Liver (tissue), 9 donors: ENCODE data around the gene LMF1. TPM values are rescaled to one million over a fixed set of nuclear protein-coding genes. Genes with fewer than 3 reads are reported as not detected.

Experiments used
- DNase-seq: peaks from one replicate; pipeline ENCODE4 v3.0.0-alpha.2; 2017; ENCODE audit warnings: low spot score
- H3K27ac ChIP-seq, 2 donors: one replicate each; pipeline ENCODE4 v1.7.0; 2013; ENCODE audit warnings: inconsistent platforms in 2 of 2, low read length in 2 of 2, control low read depth in 1 of 2, low read depth in 1 of 2, mild to moderate bottlenecking in 1 of 2
- H3K27me3 ChIP-seq, 4 donors: one replicate each; pipeline versions ENCODE4 v1.6.1 to v1.7.0; 2013; ENCODE audit warnings: low read length in 3 of 4, inconsistent platforms in 1 of 4, mild to moderate bottlenecking in 1 of 4, moderate library complexity in 1 of 4; ENCODE audit not compliant: control insufficient read depth in 4 of 4, insufficient read depth in 4 of 4
- H3K36me3 ChIP-seq, 4 donors: one replicate each; pipeline versions ENCODE4 v1.6.1 to v1.7.0; 2013; ENCODE audit warnings: low read length in 3 of 4, mild to moderate bottlenecking in 3 of 4, low read depth in 1 of 4, moderate library complexity in 1 of 4; ENCODE audit not compliant: control insufficient read depth in 4 of 4, insufficient read depth in 3 of 4
- H3K4me1 ChIP-seq, 4 donors: one replicate each; pipeline versions ENCODE4 v1.6.1 to v1.7.0; 2013; ENCODE audit warnings: low read length in 3 of 4, mild to moderate bottlenecking in 3 of 4, moderate library complexity in 1 of 4; ENCODE audit not compliant: control insufficient read depth in 4 of 4, insufficient read depth in 4 of 4
- H3K4me3 ChIP-seq, 3 donors: one replicate each; pipeline versions ENCODE4 v1.6.1 to v1.7.0; 2013; ENCODE audit warnings: low read length in 3 of 3, control low read depth in 1 of 3, low read depth in 1 of 3, mild to moderate bottlenecking in 1 of 3
- H3K9ac ChIP-seq, 2 donors: one replicate each; pipeline ENCODE4 v1.7.0; 2013; ENCODE audit warnings: low read length in 2 of 2, mild to moderate bottlenecking in 2 of 2, moderate library complexity in 2 of 2, control low read depth in 1 of 2, low read depth in 1 of 2
- H3K9me3 ChIP-seq, 4 donors: one replicate each; pipeline versions ENCODE4 v1.6.1 to v1.7.0; 2013; ENCODE audit warnings: low read length in 3 of 4; ENCODE audit not compliant: control insufficient read depth in 4 of 4
- ATF3 ChIP-seq: IDR thresholded peaks from 2 replicates; pipeline ENCODE4 v1.6.1; 2016; ENCODE audit warnings: antibody characterized with exemption
- CTCF ChIP-seq: fragments of 150-350 bp; IDR thresholded peaks from 2 replicates; pipeline ENCODE4 v1.5.1; 2017; ENCODE audit warnings: improper control_type of control experiment, low read depth, low read length; ENCODE audit not compliant: missing input control
- EGR1 ChIP-seq, 2 donors: IDR thresholded peaks; 2 replicates each; pipeline ENCODE4 v1.6.1; 2016 to 2018; ENCODE audit warnings: antibody characterized with exemption in 2 of 2, low read depth in 2 of 2
- FOXA1 ChIP-seq: IDR thresholded peaks from 2 replicates; pipeline ENCODE4 v1.6.1; 2016; ENCODE audit warnings: antibody characterized with exemption
- FOXA2 ChIP-seq: IDR thresholded peaks from 2 replicates; pipeline ENCODE4 v1.6.1; 2016; ENCODE audit warnings: antibody characterized with exemption
- GABPA ChIP-seq, 2 donors: IDR thresholded peaks in 1 of 2; conservative IDR thresholded peaks in 1 of 2; 2 replicates each; pipeline ENCODE4 v1.6.1; 2016; ENCODE audit warnings: antibody characterized with exemption in 2 of 2, mild to moderate bottlenecking in 1 of 2, moderate library complexity in 1 of 2
- HNF4G ChIP-seq: IDR thresholded peaks from 2 replicates; pipeline ENCODE4 v1.6.1; 2016; ENCODE audit warnings: antibody characterized with exemption
- JUND ChIP-seq, 2 donors: IDR thresholded peaks; 2 replicates each; pipeline ENCODE4 v1.6.1; 2016; ENCODE audit warnings: antibody characterized with exemption in 2 of 2
- NR2F2 ChIP-seq: IDR thresholded peaks from 2 replicates; pipeline ENCODE4 v1.6.1; 2016; ENCODE audit warnings: antibody characterized with exemption
- RAD21 ChIP-seq, 2 donors: IDR thresholded peaks; 2 replicates each; pipeline ENCODE4 v1.6.1; 2016; ENCODE audit warnings: antibody characterized with exemption in 2 of 2, mild to moderate bottlenecking in 2 of 2
- REST ChIP-seq: IDR thresholded peaks from 2 replicates; pipeline ENCODE4 v1.6.1; 2016; ENCODE audit warnings: antibody characterized with exemption, mild to moderate bottlenecking
- RXRA ChIP-seq, 2 donors: IDR thresholded peaks; 2 replicates each; pipeline ENCODE4 v1.6.1; 2017 to 2018; ENCODE audit warnings: antibody characterized with exemption in 2 of 2, mild to moderate bottlenecking in 1 of 2
- SP1 ChIP-seq: IDR thresholded peaks from 2 replicates; pipeline ENCODE4 v1.6.1; 2018; ENCODE audit warnings: antibody characterized with exemption, mild to moderate bottlenecking
- YY1 ChIP-seq: IDR thresholded peaks from 2 replicates; pipeline ENCODE4 v1.6.1; 2016; ENCODE audit warnings: antibody characterized with exemption, mild to moderate bottlenecking
- WGBS: extraction: QIAGEN DNeasy Blood & Tissue Kit; methylation state at CpG from one replicate; pipeline ENCODE4 v1.1.7; 2013; 5-methylcytosine and 5-hydroxymethylcytosine counted together
- polyA plus RNA-seq, 2 donors: library from polyadenylated mRNA; stranded (reverse) in 1 of 2; unstranded in 1 of 2; fragments of 200-250 nt in 1 of 2; fragments of >200 nt in 1 of 2; fragmentation: Nextera tagmentation in 1 of 2; extraction: Ambion mirVana in 1 of 2; gene quantifications; one replicate each; pipeline versions ENCODE4 v1.2.1 to v1.2.3, GENCODE V29; 2013 to 2015
- total RNA-seq, 2 donors: library from RNA; depleted of rRNA; stranded (reverse); fragments of >200 nt; gene quantifications; one replicate each; pipeline ENCODE4 v1.2.3, GENCODE V29; 2014
- TF ChIP-seq, protein P1 (sequence below): IDR thresholded peaks from 2 replicates; pipeline ENCODE4 v1.6.1; 2016; ENCODE audit warnings: antibody characterized with exemption
- TF ChIP-seq, protein P2 (sequence below): IDR thresholded peaks from 2 replicates; pipeline ENCODE4 v1.6.1; 2016; ENCODE audit warnings: antibody characterized with exemption
- donor health status: healthy.
- donor health status: healthy.
- donor health status: healthy.
- donor health status: healthy.
- donor health status: healthy.

Gene LMF1
- total and polyA plus RNA-seq, 4 donors, result 8.8 to 24.3 (median 12.6) TPM

GRCh38 chr16:924806-925205 lies 46.0 kb downstream of the LMF1 start:
- H3K9me3 ChIP-seq, result peaks cover 0 to 6% (median 0%) of the 10 kb centered on the region in 4 donors
- WGBS, result 97% methylated on average over 13 of the region's 13 CpGs
- no peak for DNase-seq

More at GRCh38 chr16:924806-925205, 46.0 kb downstream of the LMF1 start:
- H3K9ac ChIP-seq, result no peak overlapping the region
- H3K4me1 ChIP-seq, result no peaks in the 10 kb centered on the region
- H3K27me3 ChIP-seq, result no peaks in the 10 kb centered on the region
- peaks cover 0 to 18% (median 0%) of the 10 kb centered on the region in 4 donors for H3K36me3 ChIP-seq
- no peak overlapping the region for H3K4me3 ChIP-seq
- TF ChIP-seq CTCF (no peak), FOXA1 (no peak), RXRA (IDR thresholded peaks at IDR 0.05) (no peak), YY1 (no peak), REST (no peak), RAD21 (IDR thresholded peaks at IDR 0.05) (no peak), JUND (IDR thresholded peaks at IDR 0.05) (no peak), EGR1 (IDR thresholded peaks at IDR 0.05; ENCODE audit: low read depth in 2 of 2) (no peak), FOXA2 (no peak), HNF4G (no peak), GABPA (IDR thresholded peaks at IDR 0.05 in 1 of 2, conservative IDR thresholded peaks at IDR 0.05 in 1 of 2) (no peak), NR2F2 (no peak), SP1 (no peak), ATF3 (no peak)
- TF ChIP-seq, protein P1, sequence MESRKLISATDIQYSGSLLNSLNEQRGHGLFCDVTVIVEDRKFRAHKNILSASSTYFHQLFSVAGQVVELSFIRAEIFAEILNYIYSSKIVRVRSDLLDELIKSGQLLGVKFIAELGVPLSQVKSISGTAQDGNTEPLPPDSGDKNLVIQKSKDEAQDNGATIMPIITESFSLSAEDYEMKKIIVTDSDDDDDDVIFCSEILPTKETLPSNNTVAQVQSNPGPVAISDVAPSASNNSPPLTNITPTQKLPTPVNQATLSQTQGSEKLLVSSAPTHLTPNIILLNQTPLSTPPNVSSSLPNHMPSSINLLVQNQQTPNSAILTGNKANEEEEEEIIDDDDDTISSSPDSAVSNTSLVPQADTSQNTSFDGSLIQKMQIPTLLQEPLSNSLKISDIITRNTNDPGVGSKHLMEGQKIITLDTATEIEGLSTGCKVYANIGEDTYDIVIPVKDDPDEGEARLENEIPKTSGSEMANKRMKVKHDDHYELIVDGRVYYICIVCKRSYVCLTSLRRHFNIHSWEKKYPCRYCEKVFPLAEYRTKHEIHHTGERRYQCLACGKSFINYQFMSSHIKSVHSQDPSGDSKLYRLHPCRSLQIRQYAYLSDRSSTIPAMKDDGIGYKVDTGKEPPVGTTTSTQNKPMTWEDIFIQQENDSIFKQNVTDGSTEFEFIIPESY, result no peak
- TF ChIP-seq, protein P2, sequence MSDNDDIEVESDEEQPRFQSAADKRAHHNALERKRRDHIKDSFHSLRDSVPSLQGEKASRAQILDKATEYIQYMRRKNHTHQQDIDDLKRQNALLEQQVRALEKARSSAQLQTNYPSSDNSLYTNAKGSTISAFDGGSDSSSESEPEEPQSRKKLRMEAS, result no peak
- no peak overlapping the region for H3K27ac ChIP-seq
